ENCODE measurements around the gene NR4A1. TPM values are rescaled to one million over a fixed set of nuclear protein-coding genes. Genes with fewer than 3 reads are reported as not detected.

NR4A1 gene
- total and polyA plus RNA-seq, 2 of the 13 experiments (the other 11 are each of a cell fraction or from before 2014, with no cell fraction given): 5.7 to 15.2 TPM

DNA sequence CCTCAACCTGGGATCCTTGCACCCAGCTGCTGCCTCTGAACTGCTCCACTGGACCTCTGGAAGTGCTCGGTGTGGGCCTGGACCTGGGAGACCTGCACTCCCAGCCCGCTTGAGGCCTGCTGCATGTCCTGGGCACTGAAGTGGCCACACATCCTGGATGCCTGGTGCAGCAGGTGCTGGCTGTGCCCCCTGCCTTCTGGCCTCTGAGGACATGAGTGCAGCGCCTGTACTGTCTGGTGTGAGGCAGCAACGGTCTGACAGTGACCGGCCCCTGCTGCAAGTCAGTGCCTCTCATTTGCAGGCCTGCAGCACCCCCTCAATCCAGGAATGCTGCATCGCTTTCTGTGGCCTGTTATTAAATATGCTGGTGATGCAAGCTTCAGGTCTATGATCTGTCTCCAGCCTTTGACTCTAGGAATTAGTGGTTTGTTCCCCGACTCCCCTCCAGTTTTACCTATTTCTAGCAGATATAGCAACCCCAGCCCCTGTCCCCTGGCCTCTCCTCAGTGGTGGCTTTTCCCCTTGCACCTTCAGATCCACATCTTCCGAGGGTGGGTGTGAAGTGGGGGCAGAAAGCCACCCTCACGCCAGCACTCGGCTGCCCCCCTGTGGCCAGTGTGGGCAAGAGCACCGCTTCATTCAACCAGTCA, 31.9 kb downstream of the NR4A1 start (continued):
- TF ChIP-seq, protein P1, sequence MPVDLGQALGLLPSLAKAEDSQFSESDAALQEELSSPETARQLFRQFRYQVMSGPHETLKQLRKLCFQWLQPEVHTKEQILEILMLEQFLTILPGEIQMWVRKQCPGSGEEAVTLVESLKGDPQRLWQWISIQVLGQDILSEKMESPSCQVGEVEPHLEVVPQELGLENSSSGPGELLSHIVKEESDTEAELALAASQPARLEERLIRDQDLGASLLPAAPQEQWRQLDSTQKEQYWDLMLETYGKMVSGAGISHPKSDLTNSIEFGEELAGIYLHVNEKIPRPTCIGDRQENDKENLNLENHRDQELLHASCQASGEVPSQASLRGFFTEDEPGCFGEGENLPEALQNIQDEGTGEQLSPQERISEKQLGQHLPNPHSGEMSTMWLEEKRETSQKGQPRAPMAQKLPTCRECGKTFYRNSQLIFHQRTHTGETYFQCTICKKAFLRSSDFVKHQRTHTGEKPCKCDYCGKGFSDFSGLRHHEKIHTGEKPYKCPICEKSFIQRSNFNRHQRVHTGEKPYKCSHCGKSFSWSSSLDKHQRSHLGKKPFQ (CRISPR knock-in tag; IDR thresholded peaks at IDR 0.05; ENCODE audit: insufficient replicate concordance): peak; percentile 94
- peak; percentile 43; the same call in 1 of the 2 replicates for TF ChIP-seq MAZ (IDR thresholded peaks at IDR 0.05; ENCODE audit: borderline replicate concordance, low read depth, low read length)
- TF ChIP-seq MAZ (CRISPR knock-in tag; IDR thresholded peaks at IDR 0.05; ENCODE audit: low read depth): 0 out of 2 replicates have a peak, but pooled peaks have one; percentile 29
- peak; percentile 21; the same call in 1 of the 2 replicates for TF ChIP-seq CEBPB (IDR thresholded peaks at IDR 0.05; ENCODE audit: borderline replicate concordance, low read depth, low read length)
- no peak for TF ChIP-seq ZZZ3 (CRISPR knock-in tag; IDR thresholded peaks at IDR 0.05; ENCODE audit: borderline replicate concordance)
- TF ChIP-seq ERF (CRISPR knock-in tag; IDR thresholded peaks at IDR 0.05): peak; percentile 1; the same call in 1 of the 2 replicates
- no peak for TF ChIP-seq FOSL1 (CRISPR knock-in tag; IDR thresholded peaks at IDR 0.05; ENCODE audit: borderline replicate concordance)
- TF ChIP-seq REL (CRISPR knock-in tag; conservative IDR thresholded peaks at IDR 0.05): no peak
- TF ChIP-seq, protein P2, sequence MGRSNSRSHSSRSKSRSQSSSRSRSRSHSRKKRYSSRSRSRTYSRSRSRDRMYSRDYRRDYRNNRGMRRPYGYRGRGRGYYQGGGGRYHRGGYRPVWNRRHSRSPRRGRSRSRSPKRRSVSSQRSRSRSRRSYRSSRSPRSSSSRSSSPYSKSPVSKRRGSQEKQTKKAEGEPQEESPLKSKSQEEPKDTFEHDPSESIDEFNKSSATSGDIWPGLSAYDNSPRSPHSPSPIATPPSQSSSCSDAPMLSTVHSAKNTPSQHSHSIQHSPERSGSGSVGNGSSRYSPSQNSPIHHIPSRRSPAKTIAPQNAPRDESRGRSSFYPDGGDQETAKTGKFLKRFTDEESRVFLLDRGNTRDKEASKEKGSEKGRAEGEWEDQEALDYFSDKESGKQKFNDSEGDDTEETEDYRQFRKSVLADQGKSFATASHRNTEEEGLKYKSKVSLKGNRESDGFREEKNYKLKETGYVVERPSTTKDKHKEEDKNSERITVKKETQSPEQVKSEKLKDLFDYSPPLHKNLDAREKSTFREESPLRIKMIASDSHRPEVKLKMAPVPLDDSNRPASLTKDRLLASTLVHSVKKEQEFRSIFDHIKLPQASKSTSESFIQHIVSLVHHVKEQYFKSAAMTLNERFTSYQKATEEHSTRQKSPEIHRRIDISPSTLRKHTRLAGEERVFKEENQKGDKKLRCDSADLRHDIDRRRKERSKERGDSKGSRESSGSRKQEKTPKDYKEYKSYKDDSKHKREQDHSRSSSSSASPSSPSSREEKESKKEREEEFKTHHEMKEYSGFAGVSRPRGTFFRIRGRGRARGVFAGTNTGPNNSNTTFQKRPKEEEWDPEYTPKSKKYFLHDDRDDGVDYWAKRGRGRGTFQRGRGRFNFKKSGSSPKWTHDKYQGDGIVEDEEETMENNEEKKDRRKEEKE (IDR thresholded peaks at IDR 0.05): no peak
- TF ChIP-seq, protein P3, sequence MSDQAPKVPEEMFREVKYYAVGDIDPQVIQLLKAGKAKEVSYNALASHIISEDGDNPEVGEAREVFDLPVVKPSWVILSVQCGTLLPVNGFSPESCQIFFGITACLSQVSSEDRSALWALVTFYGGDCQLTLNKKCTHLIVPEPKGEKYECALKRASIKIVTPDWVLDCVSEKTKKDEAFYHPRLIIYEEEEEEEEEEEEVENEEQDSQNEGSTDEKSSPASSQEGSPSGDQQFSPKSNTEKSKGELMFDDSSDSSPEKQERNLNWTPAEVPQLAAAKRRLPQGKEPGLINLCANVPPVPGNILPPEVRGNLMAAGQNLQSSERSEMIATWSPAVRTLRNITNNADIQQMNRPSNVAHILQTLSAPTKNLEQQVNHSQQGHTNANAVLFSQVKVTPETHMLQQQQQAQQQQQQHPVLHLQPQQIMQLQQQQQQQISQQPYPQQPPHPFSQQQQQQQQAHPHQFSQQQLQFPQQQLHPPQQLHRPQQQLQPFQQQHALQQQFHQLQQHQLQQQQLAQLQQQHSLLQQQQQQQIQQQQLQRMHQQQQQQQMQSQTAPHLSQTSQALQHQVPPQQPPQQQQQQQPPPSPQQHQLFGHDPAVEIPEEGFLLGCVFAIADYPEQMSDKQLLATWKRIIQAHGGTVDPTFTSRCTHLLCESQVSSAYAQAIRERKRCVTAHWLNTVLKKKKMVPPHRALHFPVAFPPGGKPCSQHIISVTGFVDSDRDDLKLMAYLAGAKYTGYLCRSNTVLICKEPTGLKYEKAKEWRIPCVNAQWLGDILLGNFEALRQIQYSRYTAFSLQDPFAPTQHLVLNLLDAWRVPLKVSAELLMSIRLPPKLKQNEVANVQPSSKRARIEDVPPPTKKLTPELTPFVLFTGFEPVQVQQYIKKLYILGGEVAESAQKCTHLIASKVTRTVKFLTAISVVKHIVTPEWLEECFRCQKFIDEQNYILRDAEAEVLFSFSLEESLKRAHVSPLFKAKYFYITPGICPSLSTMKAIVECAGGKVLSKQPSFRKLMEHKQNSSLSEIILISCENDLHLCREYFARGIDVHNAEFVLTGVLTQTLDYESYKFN (CRISPR knock-in tag; conservative IDR thresholded peaks at IDR 0.05): peak; percentile 38; the same call in 1 of the 2 replicates
- no peak for TF ChIP-seq ZNF577 (CRISPR knock-in tag; IDR thresholded peaks at IDR 0.05; ENCODE audit: borderline replicate concordance, low read depth)
- TF ChIP-seq, protein P4, sequence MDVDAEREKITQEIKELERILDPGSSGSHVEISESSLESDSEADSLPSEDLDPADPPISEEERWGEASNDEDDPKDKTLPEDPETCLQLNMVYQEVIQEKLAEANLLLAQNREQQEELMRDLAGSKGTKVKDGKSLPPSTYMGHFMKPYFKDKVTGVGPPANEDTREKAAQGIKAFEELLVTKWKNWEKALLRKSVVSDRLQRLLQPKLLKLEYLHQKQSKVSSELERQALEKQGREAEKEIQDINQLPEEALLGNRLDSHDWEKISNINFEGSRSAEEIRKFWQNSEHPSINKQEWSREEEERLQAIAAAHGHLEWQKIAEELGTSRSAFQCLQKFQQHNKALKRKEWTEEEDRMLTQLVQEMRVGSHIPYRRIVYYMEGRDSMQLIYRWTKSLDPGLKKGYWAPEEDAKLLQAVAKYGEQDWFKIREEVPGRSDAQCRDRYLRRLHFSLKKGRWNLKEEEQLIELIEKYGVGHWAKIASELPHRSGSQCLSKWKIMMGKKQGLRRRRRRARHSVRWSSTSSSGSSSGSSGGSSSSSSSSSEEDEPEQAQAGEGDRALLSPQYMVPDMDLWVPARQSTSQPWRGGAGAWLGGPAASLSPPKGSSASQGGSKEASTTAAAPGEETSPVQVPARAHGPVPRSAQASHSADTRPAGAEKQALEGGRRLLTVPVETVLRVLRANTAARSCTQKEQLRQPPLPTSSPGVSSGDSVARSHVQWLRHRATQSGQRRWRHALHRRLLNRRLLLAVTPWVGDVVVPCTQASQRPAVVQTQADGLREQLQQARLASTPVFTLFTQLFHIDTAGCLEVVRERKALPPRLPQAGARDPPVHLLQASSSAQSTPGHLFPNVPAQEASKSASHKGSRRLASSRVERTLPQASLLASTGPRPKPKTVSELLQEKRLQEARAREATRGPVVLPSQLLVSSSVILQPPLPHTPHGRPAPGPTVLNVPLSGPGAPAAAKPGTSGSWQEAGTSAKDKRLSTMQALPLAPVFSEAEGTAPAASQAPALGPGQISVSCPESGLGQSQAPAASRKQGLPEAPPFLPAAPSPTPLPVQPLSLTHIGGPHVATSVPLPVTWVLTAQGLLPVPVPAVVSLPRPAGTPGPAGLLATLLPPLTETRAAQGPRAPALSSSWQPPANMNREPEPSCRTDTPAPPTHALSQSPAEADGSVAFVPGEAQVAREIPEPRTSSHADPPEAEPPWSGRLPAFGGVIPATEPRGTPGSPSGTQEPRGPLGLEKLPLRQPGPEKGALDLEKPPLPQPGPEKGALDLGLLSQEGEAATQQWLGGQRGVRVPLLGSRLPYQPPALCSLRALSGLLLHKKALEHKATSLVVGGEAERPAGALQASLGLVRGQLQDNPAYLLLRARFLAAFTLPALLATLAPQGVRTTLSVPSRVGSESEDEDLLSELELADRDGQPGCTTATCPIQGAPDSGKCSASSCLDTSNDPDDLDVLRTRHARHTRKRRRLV (CRISPR knock-in tag; IDR thresholded peaks at IDR 0.05): no peak

Data from HepG2 (cell line).